IPS-18c (cell line): Measurements from ENCODE around the gene EVX1.

Experiments used
- H3K4me3 ChIP-seq: 2 replicates; pipeline ENCODE4 v1.7.0; 2013; ENCODE audit warnings: low read depth, mild to moderate bottlenecking, low read length, moderate library complexity; ENCODE audit not compliant: insufficient read depth
- H3K9me3 ChIP-seq: one replicate; pipeline ENCODE4 v1.6.1; 2013; ENCODE audit warnings: mild to moderate bottlenecking, low read length, moderate library complexity; ENCODE audit not compliant: control insufficient read depth, insufficient read depth

The EVX1 gene

DNA sequence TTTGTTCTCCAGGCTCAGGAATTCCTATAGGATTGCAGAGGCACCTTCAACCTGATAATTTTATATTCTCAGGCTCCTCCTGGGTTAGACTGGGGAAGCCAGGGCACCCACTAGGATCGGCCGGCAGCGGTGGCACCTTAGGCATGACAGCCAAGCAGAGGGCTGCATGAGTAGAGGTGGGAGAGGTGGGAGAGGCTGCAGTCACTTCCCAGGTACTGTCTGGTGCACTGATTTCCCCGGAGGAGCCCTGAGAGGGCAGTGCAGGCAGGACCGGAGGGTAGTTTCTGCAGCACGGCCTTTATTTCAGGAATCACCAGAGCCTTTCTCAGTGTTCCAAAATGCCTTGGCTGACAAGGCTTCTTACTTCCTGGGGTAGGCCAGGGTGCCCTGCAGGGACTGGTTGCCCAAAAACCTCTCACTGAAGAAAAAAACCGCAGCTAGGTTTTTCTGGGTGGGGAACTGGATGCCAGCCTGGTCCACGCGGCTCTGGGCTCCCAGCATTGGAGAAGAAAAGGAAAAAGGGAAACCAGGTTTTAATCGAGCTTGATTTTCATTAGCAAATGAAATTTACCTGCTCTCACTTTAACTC, 39.1 kb upstream of the EVX1 start:
- peaks cover 5% of the 10 kb centered on the region for H3K9me3 ChIP-seq
- no peak overlapping the region for H3K4me3 ChIP-seq

DNA sequence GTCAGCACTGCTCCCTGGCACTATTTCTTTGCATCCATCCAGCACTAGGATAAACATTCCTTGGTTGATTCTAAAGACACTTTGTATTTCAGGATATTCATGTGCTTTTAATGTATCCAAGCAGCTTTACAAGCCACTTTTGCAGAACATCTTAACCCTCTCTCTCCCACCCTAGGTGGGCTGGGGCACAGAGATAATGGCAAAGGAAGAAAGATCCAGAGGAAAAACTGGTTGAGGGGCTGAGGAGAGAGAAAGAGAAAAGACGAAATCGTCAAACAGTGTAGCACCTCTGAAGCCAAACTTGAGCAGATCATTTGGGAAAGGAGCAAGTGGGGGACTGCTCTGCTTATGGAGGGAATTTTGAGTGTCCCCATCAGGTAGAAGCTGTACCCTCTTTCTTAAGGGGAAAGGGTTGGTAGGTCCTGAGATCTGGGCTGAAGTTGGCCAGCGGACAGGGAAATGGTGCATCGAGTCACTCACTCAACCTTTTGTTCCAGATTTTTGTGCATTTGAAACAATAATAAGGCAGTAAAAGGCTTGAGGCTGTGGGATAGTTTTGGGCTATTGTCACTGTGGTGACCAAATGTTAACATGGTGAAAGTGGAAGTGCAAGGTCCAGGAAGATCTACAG, 38.5 kb upstream of the EVX1 start:
- Histone ChIP-seq H3K9me3 (peaks cover 3% of the 10 kb centered on the region), H3K4me3 (no peak overlapping the region)

DNA sequence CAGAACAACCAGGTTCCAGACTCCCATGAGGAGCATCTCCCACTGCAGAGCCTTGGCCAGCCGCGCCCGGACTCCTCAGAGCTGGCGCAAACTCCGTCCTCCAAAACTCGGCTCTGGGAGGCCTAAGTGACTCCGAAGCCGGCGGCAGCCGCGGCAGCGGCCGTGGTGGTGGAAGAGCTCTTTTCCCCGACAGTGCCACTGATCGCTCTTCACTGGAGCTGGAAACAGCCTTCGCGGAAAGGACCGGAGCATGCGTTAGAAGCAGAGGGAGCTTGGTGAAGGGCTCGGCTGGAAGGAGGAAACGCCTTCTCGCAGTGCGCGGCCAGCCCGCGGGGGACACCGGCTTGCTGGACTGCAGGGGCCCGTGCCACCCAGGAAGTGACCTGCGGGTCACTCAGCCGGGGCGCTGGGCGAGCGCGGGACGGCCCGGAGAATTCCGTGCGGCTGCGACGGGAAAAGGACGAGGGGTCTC, 37.7 kb upstream of the EVX1 start:
- H3K4me3 ChIP-seq = no peak overlapping the region
- H3K9me3 ChIP-seq = peaks cover 2% of the 10 kb centered on the region

DNA sequence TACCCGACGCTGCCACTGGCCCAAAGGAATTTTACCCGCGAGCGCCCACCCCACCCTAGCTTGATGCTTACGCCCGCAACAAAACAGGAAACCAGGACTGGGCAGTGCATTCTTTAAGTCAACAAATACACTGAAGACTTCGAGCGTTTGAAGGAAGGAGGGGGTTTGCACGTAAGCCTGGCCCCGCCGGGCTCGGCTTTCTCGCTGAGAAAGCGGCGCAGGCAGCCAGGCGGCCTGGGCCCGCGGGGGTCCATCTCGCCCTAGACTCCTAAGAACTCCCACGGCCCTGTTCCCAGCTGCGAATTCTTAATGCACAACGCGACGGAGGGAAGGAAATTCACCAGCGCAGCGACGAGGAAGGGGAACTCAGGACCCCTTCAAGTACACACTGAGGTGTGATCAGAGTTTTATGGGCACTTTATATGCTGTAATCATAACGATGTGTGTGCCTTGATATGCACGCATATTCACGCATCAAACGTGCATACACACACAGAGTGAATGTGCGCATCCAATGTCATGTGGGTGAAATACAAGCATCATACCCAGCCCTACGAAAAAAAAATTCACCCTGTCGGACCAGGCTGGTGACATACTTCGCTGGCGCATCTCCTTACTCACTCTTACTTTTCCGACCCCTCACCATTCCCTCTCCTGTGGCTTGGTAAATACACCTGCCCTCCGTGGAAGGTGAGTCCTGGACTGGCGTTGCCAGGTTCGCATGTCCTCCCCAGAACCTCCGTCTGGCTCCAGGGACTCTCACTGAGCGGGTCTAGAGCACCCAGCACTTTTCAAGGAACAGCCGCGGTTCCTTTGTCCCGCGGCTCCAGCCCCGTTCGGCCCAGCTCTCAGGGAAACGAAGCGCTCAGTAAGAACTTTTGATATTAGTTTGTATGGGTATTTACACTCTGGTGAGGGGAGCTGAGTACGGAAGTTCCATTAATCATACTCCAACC, 37.0 kb upstream of the EVX1 start:
- H3K4me3 ChIP-seq = no peak overlapping the region
- peaks cover 2% of the 10 kb centered on the region for H3K9me3 ChIP-seq

DNA sequence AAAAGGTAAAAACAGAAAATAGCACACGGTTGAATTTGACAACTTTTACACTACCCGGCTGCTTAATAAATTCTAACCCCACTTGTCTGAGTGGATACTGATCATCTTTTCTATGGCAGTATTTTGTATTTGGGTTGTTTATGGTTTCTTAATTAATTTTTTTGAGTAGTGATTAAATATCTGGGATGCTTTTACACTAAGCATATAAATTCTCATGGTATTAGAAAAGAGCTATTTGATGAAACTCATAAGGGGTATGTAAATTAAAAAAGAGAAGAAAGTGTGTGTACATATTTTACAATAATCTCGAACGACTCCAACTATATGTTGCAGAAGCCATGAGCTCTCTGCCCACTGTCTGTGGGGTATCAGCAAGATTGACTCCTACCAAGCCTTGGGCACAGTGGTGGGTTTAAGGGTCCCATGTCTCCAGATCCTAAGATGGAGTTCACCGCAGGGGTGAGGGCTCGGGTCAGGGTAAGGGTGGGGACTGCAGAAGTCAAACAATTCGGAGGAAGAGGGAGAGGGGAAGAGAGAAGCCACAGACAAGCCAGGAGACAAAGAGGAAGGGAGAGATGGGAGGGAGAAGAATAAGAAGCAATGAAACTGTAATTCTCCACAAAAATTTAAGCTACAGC, 35.1 kb upstream of the EVX1 start:
- H3K4me3 ChIP-seq = no peak overlapping the region
- peaks cover 5% of the 10 kb centered on the region for H3K9me3 ChIP-seq

DNA sequence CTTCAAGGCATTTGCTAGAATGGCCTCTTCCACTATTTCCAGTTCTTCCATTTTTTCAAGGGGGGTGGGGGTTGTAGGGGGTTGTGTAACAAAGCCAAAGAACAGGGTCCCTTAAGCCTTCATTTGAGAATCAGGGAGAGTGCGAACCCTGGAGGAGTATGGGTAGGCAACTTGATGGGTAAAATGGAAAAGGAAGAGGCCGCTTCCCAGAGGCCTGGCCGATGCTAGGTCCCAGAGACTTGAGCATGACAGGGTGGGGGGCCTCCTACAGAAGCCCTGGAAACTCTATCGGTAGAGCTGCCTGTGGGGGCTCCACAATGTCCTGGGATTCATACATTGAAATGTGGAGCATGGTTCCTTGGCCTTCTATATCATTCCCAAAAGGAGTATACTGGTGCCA, 33.6 kb upstream of the EVX1 start:
- Histone ChIP-seq H3K9me3 (peaks cover 5% of the 10 kb centered on the region), H3K4me3 (no peak overlapping the region)

DNA sequence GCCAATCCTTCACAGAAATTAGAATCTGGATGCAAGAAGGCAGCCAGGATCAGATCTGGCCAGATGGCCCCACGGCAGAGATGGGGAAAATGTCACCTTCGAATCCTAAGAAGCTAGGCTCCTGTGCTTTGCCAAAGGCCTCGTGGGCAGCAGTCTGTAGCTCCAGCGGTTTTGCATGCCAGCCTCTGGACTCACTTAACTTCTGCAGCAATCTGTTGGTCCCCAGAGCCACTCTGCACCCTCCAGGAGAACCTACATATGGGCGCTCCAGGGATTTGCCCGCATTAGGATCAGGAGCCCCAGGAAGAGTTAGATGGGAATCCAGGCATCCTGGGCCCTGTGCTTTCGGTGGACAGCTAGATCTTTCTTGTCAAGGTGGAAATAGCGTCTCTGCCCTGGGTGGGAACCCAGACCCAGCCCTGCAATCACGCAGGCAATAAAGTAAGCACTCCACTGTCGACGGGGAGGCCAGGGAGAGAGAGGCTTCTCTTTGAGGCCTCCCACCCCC, 32.6 kb upstream of the EVX1 start:
- H3K4me3 ChIP-seq = no peak overlapping the region
- peaks cover 2% of the 10 kb centered on the region for H3K9me3 ChIP-seq

DNA sequence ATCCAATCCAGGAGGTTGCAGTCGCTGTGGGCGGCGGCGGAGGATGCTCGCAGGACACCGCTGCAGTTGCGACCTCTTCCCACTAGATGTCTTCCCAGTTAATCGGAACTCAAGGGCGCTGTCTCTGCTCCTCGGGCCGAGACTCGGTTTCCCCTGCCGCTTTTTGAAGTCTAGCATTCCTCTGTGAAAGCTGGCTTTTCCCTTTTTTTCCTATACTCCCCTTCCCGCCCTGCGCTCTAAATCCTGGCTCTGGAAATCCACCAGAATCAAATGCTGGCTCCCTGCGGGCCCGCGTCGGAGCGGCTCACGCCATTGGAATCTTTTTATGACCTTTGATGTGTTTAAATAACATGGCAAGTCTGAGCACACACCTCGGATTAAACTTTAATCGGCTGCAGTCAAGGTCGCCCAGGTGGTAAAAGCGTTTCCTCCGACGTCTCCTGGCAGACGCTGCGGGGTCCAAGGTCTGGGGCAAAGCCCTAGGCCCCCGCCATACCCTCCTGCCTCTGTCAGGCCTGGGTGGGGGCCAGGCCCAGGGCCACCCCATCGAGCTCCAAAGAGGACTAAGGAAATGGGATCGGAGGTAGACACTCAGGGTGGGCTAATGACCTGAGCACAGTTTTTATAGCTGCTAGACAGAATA, 32.0 kb upstream of the EVX1 start:
- H3K9me3 ChIP-seq = peaks cover 2% of the 10 kb centered on the region
- no peak overlapping the region for H3K4me3 ChIP-seq

DNA sequence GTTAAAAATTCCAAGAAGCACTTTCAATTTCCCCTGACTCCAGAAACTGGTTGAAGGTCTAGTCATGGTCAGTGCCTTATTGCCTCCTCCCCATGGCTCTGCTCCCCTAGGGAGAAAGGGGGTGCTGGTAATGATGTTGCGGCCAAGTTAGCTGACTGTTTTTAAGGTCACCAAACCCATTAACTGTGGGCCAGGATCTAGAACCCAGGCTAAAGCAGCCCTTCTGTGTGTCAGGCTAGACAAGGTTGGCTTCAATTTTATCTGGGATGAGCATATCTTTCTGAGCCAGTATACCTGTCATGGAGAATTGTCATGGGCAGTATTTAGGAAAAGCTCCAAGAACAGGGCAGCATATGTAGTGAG, 31.5 kb upstream of the EVX1 start:
- H3K9me3 ChIP-seq = peaks cover 2% of the 10 kb centered on the region
- H3K4me3 ChIP-seq = no peak overlapping the region

DNA sequence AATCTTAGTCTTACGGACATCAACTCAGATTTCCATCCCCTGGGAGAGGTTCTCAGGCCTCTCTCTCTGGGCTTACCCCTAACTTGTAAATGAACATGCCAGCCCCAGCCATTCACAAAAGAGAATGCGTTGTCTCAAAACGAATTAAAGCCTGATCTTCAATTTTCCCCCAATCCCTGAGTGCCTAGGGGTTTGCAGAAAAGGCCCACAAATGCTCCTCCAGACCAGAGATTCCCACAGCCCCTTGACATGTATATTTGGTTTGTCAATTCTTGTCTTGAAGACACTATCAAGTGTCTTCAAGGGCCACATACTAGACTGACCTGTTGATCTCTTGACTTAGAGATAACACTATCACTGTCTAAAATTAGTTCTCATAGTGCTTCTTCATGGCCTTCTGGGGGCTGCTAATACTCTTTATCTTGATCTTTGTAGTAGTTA, 30.8 kb upstream of the EVX1 start:
- Histone ChIP-seq H3K9me3 (peaks cover 2% of the 10 kb centered on the region), H3K4me3 (no peak overlapping the region)

DNA sequence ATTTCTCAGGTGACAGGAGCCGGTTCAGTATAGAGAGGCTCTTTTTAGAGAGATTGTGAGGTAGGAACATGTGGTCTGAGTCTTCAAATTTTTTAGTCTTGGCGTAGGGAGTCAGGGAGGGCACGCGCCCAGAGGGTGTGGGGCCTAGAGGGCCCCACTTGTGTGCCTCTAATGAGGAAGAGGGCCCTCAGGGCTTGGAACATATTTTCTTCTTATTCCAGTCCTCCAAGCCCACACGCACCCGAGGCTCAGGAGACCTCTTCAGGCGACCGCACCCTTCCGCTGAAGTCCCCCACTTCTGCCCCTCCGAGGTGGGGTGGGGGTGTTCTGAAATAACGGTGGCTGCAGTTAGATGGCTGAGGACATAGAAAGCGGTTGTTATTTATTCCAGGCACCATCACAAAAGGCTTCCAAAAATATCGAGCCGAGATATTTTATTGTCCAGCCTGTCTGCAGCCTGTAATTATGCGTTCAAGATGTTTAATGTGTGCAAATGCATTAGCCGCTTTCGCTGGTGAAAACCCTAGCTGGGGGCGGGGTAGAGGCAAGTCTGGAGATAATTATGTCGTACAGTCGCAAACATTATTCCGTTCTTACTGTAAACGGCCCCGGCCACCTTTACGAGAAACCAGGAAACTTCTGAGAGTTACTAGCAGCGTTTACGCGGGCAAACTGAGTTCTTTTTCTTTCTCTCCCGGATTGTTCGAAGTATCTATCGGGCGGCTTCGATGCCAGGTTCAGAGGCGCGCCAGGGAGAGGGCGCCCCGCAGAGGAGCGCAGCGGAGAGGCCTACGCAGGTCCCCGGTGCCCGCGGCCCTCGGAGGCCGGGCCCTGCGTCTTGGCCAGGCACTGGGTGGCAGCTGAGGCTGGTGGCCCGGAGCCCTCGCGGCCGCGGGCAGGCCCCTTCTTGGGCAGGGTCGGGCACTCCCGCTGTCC, 29.8 kb upstream of the EVX1 start:
- Histone ChIP-seq H3K9me3 (peaks cover 2% of the 10 kb centered on the region), H3K4me3 (peak overlapping the region; percentile 28)

DNA sequence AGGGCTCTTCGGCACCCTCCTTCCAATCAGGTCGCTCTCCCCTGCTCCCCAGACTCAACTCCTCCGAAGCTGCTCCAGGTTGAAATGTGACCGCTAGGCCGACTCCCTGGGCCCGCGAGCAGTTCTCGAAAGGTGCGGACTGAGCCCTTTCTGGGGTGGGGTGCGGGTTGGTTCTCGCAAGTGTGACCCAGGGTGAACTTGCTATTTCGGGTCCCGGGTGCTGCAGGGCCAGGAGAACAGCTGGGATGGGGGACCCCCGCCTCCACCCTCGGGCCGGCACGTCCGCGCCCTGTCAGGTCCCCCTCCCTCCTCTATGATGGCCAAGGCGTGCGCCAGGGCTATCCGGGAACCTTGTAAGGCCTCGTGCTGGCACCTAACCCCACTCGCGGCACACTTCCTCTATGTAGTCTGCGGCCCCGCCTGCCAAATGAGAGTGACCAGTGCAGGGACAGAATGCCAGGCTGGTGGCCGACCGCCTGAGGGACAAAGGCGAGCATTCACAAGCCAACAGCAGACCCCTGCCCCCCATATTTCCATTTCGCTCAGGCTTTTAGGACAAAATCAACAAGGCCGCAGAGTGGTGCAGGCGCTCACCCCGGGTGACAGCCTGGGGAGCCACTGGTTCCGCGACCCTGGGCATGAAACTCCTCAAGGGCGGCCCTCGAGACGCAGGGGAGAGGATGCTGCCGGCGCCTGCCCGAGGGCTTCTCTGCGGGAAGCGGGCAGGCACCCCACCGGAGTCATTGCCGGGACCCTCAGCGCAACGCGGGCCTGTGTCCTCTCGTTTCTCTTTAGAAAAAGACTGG, 29.0 kb upstream of the EVX1 start:
- Histone ChIP-seq H3K4me3 (peak overlapping the region; percentile 28), H3K9me3 (peaks cover 2% of the 10 kb centered on the region)

DNA sequence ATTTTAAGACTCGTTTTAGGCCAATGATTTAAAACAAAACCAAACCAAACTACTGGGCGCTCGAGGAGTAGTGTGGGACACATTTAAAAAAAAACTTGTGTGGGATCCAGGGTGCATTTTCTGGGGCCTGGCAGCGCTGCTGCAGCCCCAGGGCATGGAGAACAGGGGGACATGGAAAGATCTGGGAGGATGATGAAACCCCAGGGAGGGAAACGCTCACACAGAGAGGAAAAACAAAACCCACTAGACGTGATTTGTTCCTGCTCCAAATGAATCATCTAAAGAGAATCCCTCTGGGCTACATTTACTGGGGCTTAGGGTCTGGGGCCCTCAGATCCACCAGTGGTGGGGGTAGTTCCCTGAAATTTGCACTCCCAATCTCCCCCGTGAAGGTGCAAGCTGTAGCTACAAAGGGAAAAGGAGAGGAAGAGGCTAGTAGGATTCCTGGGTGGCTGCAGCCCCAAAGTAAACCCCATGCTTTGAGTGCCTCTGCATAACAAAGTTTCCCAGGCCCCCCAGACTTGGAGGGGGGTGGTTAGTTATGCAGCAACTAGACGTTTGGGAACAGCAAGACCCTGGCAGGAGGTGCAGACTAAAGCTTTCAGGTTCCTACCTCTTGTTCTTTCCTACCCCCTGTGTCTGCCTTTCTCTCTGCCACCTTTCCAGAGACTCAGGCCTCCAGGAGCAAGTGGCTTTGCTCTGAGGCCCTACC, 28.2 kb upstream of the EVX1 start:
- peaks cover 2% of the 10 kb centered on the region for H3K9me3 ChIP-seq
- H3K4me3 ChIP-seq = no peak overlapping the region

DNA sequence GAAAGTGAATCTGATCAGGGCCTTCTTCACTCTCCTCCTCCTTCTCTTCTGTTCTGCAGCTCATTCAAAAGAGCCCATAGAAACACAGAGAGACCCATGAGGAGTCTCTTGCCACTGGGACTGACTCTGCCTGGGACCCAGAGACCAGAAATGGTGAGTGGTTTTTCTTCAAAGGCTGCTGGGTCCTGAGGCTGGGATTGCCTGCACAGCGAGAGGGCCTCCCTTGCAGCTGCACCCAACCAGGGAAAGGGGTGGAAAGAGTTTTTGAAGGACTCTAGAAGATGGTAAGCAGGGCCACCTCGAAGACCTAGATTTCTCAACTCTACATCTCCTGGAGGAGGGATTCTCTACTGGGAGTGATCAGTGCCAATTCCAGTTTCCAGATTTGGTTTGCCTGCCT, 27.2 kb upstream of the EVX1 start:
- H3K9me3 ChIP-seq = peaks cover 2% of the 10 kb centered on the region
- no peak overlapping the region for H3K4me3 ChIP-seq

DNA sequence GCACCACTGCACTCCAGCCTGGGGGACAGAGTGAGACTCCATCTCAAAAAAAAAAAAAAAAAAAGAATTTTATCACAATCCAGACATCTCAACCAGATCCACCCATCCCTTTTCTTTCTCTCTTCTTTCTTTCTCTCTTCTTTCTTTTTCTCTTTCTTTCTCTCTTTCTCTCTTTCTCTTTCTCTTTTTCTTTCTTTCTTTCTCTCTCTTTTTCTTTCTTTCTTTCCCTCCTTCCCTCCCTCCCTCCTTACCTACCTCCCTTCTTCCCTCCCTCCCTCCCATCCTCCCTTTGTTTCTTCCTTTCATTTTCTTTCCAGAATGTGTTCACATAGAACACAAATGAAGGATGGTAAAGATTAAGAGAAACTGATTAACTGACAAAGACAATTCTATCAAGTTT, 24.7 kb upstream of the EVX1 start:
- H3K9me3 ChIP-seq = no peaks in the 10 kb centered on the region
- no peak overlapping the region for H3K4me3 ChIP-seq
